GM12891 (cell line): ENCODE data around the gene EYA4.

Source experiments
- DNase-seq: peaks from one replicate; pipeline ENCODE4 v3.0.0; 2011; ENCODE audit warnings: low spot score; ENCODE audit not compliant: insufficient read length
- FAIRE-seq: peaks from 2 replicates; lab custom pipeline; 2011; peaks lifted over from hg19 to GRCh38; lab: Jason Lieb, UNC
- PAX5 ChIP-seq: IDR thresholded peaks from 2 replicates; pipeline ENCODE4 v1.6.1; 2011; ENCODE audit warnings: low read length, moderate library complexity, mild to moderate bottlenecking; ENCODE audit not compliant: insufficient read depth, severe bottlenecking
- POLR2A ChIP-seq: IDR thresholded peaks from 2 replicates; pipeline ENCODE4 v1.6.1; 2011; ENCODE audit warnings: low read depth, low read length, control low read depth
- POLR2AphosphoS5 ChIP-seq: IDR thresholded peaks from 2 replicates; pipeline ENCODE4 v1.6.1; 2011; ENCODE audit warnings: low read depth, low read length, control low read depth
- POU2F2 ChIP-seq: IDR thresholded peaks from 2 replicates; pipeline ENCODE4 v1.6.1; 2011; ENCODE audit warnings: low read depth, mild to moderate bottlenecking, control low read depth, low read length, moderate library complexity
- SPI1 ChIP-seq: IDR thresholded peaks from 2 replicates; pipeline ENCODE4 v1.6.1; 2011; ENCODE audit warnings: low read depth, low read length, control low read depth
- TAF1 ChIP-seq: IDR thresholded peaks from 2 replicates; pipeline ENCODE4 v1.6.1; 2011; ENCODE audit warnings: low read depth, low read length, control low read depth

EYA4 gene

GRCh38 chr6:133432021-133432989 is 191.1 kb downstream of the EYA4 start:
- DNase-seq (no peak), FAIRE-seq (no peak)
- TF ChIP-seq POLR2A (no peak), POLR2AphosphoS5 (no peak), PAX5 (no peak), POU2F2 (no peak), TAF1 (no peak), SPI1 (no peak)

- no peak for DNase-seq
- TF ChIP-seq POLR2A (no peak), SPI1 (no peak), POU2F2 (no peak), TAF1 (no peak), PAX5 (no peak), POLR2AphosphoS5 (no peak)
- FAIRE-seq = no peak
Observed at GRCh38 chr6:133435065-133435728, 194.0 kb downstream of the EYA4 start.

- TF ChIP-seq PAX5 (no peak), SPI1 (no peak), POU2F2 (no peak)
- DNase-seq (no peak), FAIRE-seq (no peak)
Observed at GRCh38 chr6:133436652-133437051, 195.5 kb downstream of the EYA4 start.

- no peak for DNase-seq
- FAIRE-seq = no peak
- TF ChIP-seq TAF1 (no peak), SPI1 (no peak), PAX5 (no peak), POU2F2 (no peak), POLR2AphosphoS5 (no peak), POLR2A (no peak)
Observed at GRCh38 chr6:133441491-133441890, 200.3 kb downstream of the EYA4 start.

- no peak for TF ChIP-seq POLR2AphosphoS5
- no peak for TF ChIP-seq PAX5
- TF ChIP-seq POLR2A = no peak
- no peak for TF ChIP-seq SPI1
- no peak for TF ChIP-seq TAF1
- TF ChIP-seq POU2F2 = no peak
- DNase-seq = no peak
- FAIRE-seq = no peak
Observed at GRCh38 chr6:133446789-133447188, 205.6 kb downstream of the EYA4 start.

- no peak for DNase-seq
- TF ChIP-seq TAF1 (no peak), POU2F2 (no peak), POLR2A (no peak), SPI1 (no peak), POLR2AphosphoS5 (no peak), PAX5 (no peak)
- no peak for FAIRE-seq
Observed at GRCh38 chr6:133447924-133448323, 206.8 kb downstream of the EYA4 start.

- FAIRE-seq (no peak), DNase-seq (no peak)
- TF ChIP-seq POLR2A = no peak
- no peak for TF ChIP-seq TAF1
- TF ChIP-seq POLR2AphosphoS5 = no peak
- TF ChIP-seq POU2F2 = no peak
- TF ChIP-seq PAX5 = no peak
- no peak for TF ChIP-seq SPI1
Observed at GRCh38 chr6:133456439-133456838, 215.3 kb downstream of the EYA4 start.

- DNase-seq (no peak), FAIRE-seq (no peak)
- no peak for TF ChIP-seq SPI1
- no peak for TF ChIP-seq PAX5
- TF ChIP-seq POLR2AphosphoS5 = no peak
- TF ChIP-seq TAF1 = no peak
- TF ChIP-seq POU2F2 = no peak
- TF ChIP-seq POLR2A = no peak
Observed at GRCh38 chr6:133456944-133457343, 215.8 kb downstream of the EYA4 start.

GRCh38 chr6:133460101-133460500 is 218.9 kb downstream of the EYA4 start:
- DNase-seq = no peak
- no peak for TF ChIP-seq POLR2A
- TF ChIP-seq POU2F2 = no peak
- no peak for TF ChIP-seq POLR2AphosphoS5
- TF ChIP-seq TAF1 = no peak
- no peak for FAIRE-seq
